PC-9 (cell line): ENCODE results near the gene EIF3I. TPM values are rescaled to one million over a fixed set of nuclear protein-coding genes. Genes with fewer than 3 reads are reported as not detected.
A peak's percentile ranks its signal among the peaks of the same experiment; 100 is the strongest.

Experiments used
- BruUV-seq: library from RNA; stranded (reverse); fragments of 400-500 nt; replicated peaks from 2 replicates; lab custom pipeline; 2021; lab: Mats Ljungman, UMichigan
- CTCF ChIA-PET: fragments of 300-600 bp; sonication (Branson Sonifier 250); formaldehyde crosslinking; loops from one replicate; lab custom pipeline; 2022; ENCODE audit warnings: antibody characterized with exemption; lab: Charles Lee
- POLR2A ChIA-PET: fragments of 300-600 bp; sonication (Branson Sonifier 250); formaldehyde crosslinking; loops from one replicate; lab custom pipeline; 2022; ENCODE audit warnings: antibody characterized with exemption; ENCODE audit not compliant: unreplicated experiment; lab: Charles Lee
- DNase-seq, 2 experiments: peaks; one replicate each; pipeline versions ENCODE4 v3.0.0 to v3.0.0-alpha.2; 2015 to 2022; ENCODE audit warnings: mixed read lengths in 1 of 2
- H2AFZ ChIP-seq: fragments of 200-600 bp; sonication (generic); 2 replicates; pipeline ENCODE4 v1.8.1; 2017; ENCODE audit warnings: antibody characterized with exemption
- H3F3A ChIP-seq: fragments of 200-600 bp; sonication (generic); 2 replicates; pipeline ENCODE4 v1.8.1; 2017; ENCODE audit warnings: antibody characterized with exemption, mild to moderate bottlenecking, low read depth; ENCODE audit not compliant: insufficient read depth
- H3K27ac ChIP-seq: fragments of 200-600 bp; sonication (generic); 2 replicates; pipeline ENCODE4 v1.6.1; 2016; ENCODE audit warnings: mixed run types
- H3K27me3 ChIP-seq: fragments of 200-600 bp; sonication (generic); 2 replicates; pipeline ENCODE4 v1.6.1; 2016; ENCODE audit warnings: low read depth, mixed run types; ENCODE audit not compliant: insufficient read depth
- H3K36me3 ChIP-seq: fragments of 200-600 bp; sonication (generic); 2 replicates; pipeline ENCODE4 v1.6.1; 2016; ENCODE audit warnings: low read depth, mixed run types
- H3K4me1 ChIP-seq: fragments of 200-600 bp; sonication (generic); replicated peaks from 2 replicates; pipeline ENCODE4 v1.6.1; 2016; ENCODE audit warnings: mixed run types; ENCODE audit not compliant: insufficient read depth
- H3K4me2 ChIP-seq: fragments of 200-600 bp; sonication (generic); 2 replicates; pipeline ENCODE4 v1.6.1; 2017; ENCODE audit warnings: mixed run types
- H3K4me3 ChIP-seq: fragments of 200-600 bp; sonication (generic); 2 replicates; pipeline ENCODE4 v1.6.1; 2016; ENCODE audit warnings: mixed run types
- H3K79me2 ChIP-seq: fragments of 200-600 bp; sonication (generic); 2 replicates; pipeline ENCODE4 v1.6.1; 2017; ENCODE audit warnings: low read depth, mixed run types
- H3K9me2 ChIP-seq: fragments of 200-600 bp; sonication (generic); 2 replicates; pipeline ENCODE4 v1.8.1; 2017; ENCODE audit warnings: mild to moderate bottlenecking; ENCODE audit not compliant: insufficient read depth
- H3K9me3 ChIP-seq: fragments of 200-600 bp; sonication (generic); 2 replicates; pipeline ENCODE4 v1.8.1; 2016; ENCODE audit warnings: low read depth; ENCODE audit not compliant: insufficient read depth
- H4K20me1 ChIP-seq: fragments of 200-600 bp; sonication (generic); 2 replicates; pipeline ENCODE4 v1.8.1; 2017; ENCODE audit not compliant: insufficient read depth
- EZH2 ChIP-seq: fragments of 200-600 bp; sonication (generic); IDR thresholded peaks from 2 replicates; pipeline ENCODE4 v1.8.0; 2017; ENCODE audit warnings: antibody characterized with exemption, low read depth
- intact Hi-C: fragments of 100-400 bp; cut with micrococcal nuclease; formaldehyde crosslinking; loops from one replicate; pipeline ENCODE4 v1.10.0; 2022; ENCODE audit not compliant: unreplicated experiment
- total RNA-seq: library from RNA; stranded (reverse); gene quantifications from 2 replicates; pipeline ENCODE4 v1.2.3, GENCODE V29; 2021
- TF ChIP-seq, protein P1 (sequence below): fragments of 200-600 bp; sonication (generic); conservative IDR thresholded peaks from 2 replicates; pipeline ENCODE4 v1.6.1; 2017; ENCODE audit warnings: mixed run types, antibody characterized with exemption, mild to moderate bottlenecking, moderate library complexity

Gene EIF3I
- total RNA-seq, 1 experiment from 2014 or later = 229 TPM

DNA sequence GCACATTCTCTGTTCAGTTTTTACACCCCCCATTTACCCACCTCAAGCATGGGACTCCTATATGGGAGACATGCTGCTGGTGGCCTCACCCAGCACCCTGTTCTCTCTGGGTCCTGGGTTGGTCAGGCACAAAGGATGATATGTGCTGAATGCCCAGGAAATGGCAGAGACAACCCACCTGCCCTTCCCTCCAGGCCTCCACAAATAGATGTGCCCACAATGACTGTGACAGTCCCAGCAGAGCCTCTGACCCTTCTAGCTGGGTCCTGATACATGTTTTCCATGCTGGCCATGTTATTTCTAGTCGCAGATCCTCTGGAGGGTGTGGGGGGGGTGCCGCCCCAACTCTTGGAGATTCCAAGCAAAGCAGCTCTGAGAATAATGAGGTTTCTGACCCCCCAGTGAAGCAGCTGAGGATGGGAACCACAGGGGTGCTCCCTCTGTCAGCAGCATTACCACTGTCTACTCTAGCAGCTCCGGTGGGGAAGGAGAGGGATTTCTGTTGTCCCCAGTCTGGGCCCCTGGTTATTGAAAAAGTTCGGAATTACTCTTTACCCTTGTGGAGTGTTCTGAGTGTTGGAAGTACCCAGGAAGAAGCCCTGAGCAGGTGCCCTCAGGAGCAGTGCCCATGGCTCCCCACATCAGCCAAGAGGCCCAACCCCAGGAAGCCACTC, 23.0 kb upstream of the EIF3I start:
- no peak for TF ChIP-seq EZH2
- TF ChIP-seq, protein P1, sequence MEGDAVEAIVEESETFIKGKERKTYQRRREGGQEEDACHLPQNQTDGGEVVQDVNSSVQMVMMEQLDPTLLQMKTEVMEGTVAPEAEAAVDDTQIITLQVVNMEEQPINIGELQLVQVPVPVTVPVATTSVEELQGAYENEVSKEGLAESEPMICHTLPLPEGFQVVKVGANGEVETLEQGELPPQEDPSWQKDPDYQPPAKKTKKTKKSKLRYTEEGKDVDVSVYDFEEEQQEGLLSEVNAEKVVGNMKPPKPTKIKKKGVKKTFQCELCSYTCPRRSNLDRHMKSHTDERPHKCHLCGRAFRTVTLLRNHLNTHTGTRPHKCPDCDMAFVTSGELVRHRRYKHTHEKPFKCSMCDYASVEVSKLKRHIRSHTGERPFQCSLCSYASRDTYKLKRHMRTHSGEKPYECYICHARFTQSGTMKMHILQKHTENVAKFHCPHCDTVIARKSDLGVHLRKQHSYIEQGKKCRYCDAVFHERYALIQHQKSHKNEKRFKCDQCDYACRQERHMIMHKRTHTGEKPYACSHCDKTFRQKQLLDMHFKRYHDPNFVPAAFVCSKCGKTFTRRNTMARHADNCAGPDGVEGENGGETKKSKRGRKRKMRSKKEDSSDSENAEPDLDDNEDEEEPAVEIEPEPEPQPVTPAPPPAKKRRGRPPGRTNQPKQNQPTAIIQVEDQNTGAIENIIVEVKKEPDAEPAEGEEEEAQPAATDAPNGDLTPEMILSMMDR = no peak
- BruUV-seq = no TSS peak
- Histone ChIP-seq H3K4me3 (no peak overlapping the region), H4K20me1 (peaks cover 2% of the 10 kb centered on the region), H3K9me2 (no peaks in the 10 kb centered on the region), H3K79me2 (no peaks in the 10 kb centered on the region), H3K27me3 (no peaks in the 10 kb centered on the region), H3K4me2 (no peak overlapping the region), H2AFZ (no peak overlapping the region), H3K9me3 (no peaks in the 10 kb centered on the region), H3F3A (peaks cover 51% of the 10 kb centered on the region), H3K27ac (no peak overlapping the region), H3K4me1 (no peaks in the 10 kb centered on the region), H3K36me3 (peaks cover 11% of the 10 kb centered on the region; the same call in 1 of the 2 replicates)
- ChIA-PET CTCF (no interaction called here), POLR2A (interaction anchor here (0.8 kb wide), 1 partner anchor 20 kb away, joined by 11 read pairs; the partner anchor contains the start of gene TXLNA)
- no peak for DNase-seq
- intact Hi-C loops = no loop called here

DNA sequence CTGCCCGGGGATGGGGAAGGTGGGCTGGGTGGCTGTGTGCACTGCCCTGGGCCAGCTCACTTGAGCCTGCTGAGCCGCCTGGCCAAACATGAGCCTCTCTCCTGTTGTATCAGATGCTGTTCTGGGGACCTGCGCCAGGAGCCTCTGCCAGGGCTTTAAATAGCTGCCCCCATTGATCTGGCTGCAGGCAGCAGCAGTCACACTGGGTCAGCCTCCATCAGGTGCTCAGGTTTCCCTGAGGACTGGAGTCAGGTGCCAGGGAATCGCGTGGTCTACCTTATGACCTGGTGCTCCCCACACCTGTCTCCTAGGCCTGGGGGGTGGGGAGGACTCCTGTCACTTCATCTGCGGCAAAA, 22.5 kb upstream of the EIF3I start:
- Histone ChIP-seq H3K9me2 (no peaks in the 10 kb centered on the region), H2AFZ (no peak overlapping the region), H3K27me3 (no peaks in the 10 kb centered on the region), H3K4me2 (peak overlapping the region; percentile 80; the same call in 1 of the 2 replicates), H3F3A (peaks cover 56% of the 10 kb centered on the region), H4K20me1 (peaks cover 2% of the 10 kb centered on the region), H3K9me3 (no peaks in the 10 kb centered on the region), H3K27ac (no peak overlapping the region), H3K4me3 (no peak overlapping the region), H3K79me2 (no peaks in the 10 kb centered on the region), H3K36me3 (peaks cover 11% of the 10 kb centered on the region; the same call in 1 of the 2 replicates), H3K4me1 (0 out of 2 replicates have a peak, but pooled peaks cover under 1% of the 10 kb centered on the region)
- intact Hi-C loops = no loop called here
- BruUV-seq = no TSS peak
- ChIA-PET POLR2A (interaction anchor here (0.6 to 0.8 kb wide), 2 partner anchors 20 to 1447 kb away, joined by 4 to 11 read pairs; partner anchors contain the start of gene TXLNA), CTCF (interaction anchor here (1.0 kb wide), 1 partner anchor 122 kb away, joined by 3 read pairs; no protein-coding TSS in a partner anchor)
- DNase-seq = no peak
- TF ChIP-seq EZH2 = no peak
- TF ChIP-seq, protein P1 = no peak

DNA sequence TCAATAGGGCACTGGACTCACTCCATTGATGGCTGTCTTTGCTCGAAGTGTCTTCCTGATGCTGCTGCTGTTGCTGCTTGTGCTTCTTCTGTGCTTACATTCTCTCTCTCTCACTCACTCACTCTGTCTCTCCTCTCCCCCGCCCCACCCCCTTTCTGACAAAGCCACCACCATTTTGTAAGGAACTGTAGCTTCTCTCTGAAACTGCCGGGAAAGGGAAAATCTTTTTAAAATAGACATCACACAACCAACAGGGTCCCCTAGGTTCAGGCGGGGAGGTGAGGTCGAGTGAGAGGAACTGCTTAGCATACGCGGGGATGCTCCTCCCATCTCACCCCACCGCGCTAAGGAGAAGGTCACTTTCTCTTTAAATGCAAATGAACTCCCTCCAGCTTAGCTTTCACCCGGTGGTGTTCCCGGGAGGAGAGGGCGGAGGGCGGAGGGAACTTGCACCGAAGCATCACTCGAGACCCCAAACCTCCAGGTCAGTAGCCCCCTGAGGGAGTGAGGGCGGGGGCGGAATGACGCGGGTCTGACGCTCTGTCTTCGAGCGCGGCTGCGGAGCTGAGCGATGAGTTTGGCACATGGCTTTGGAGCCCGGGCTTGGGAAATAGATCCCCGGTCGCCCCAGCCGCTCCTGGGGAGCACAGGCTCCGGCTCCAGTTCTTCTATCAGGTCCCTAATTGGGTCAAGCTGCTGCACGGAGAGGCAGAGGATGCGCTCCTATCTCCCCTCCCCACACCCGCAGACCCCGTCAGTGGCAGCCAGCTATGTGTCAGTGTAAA, 21.8 kb upstream of the EIF3I start, which contains the start of gene CCDC28B:
TSS of gene CCDC28B (plus strand) at position 370 of the 785 bp plus-strand sequence. CDS start 1,341 bp downstream, outside the sequence.
- no TSS peak for BruUV-seq
- Histone ChIP-seq H3K4me3 (peak within 1 kb of the TSS; percentile 51; the same call in 1 of the 2 replicates), H3K4me2 (peak within 1 kb of the TSS; percentile 80), H3K27ac (no peak within 1 kb of the TSS), H4K20me1 (peaks cover 2% of the 10 kb centered on the region), H3K79me2 (no peaks in the 10 kb centered on the region), H3K36me3 (peaks cover 11% of the 10 kb centered on the region; the same call in 1 of the 2 replicates), H2AFZ (peak within 1 kb of the TSS; percentile 63; the same call in 1 of the 2 replicates), H3K9me3 (no peaks in the 10 kb centered on the region), H3F3A (peaks cover 57% of the 10 kb centered on the region), H3K9me2 (no peaks in the 10 kb centered on the region), H3K27me3 (no peaks in the 10 kb centered on the region), H3K4me1 (0 out of 2 replicates have a peak, but pooled peaks cover 6% of the 10 kb centered on the region)
- ChIA-PET CTCF (interaction anchor here (0.5 to 1.0 kb wide), 2 partner anchors 62 to 121 kb away, joined by 3 to 4 read pairs; no protein-coding TSS in a partner anchor), POLR2A (interaction anchor here (0.6 to 0.7 kb wide), 3 partner anchors 136 to 1448 kb away, joined by 3 to 4 read pairs (median 3); partner anchors contain the start of gene MARCKSL1)
- TF ChIP-seq, protein P1 = no peak
- no peak for TF ChIP-seq EZH2
- peak in 1 of 2 experiments; percentile 41 for DNase-seq
- intact Hi-C loops = no loop called here
